Measurements from ENCODE around the gene ARPC4.

GRCh38 chr3:9812870-9813483 lies 20.1 kb downstream of the ARPC4 start:
- TF ChIP-seq, protein P1, sequence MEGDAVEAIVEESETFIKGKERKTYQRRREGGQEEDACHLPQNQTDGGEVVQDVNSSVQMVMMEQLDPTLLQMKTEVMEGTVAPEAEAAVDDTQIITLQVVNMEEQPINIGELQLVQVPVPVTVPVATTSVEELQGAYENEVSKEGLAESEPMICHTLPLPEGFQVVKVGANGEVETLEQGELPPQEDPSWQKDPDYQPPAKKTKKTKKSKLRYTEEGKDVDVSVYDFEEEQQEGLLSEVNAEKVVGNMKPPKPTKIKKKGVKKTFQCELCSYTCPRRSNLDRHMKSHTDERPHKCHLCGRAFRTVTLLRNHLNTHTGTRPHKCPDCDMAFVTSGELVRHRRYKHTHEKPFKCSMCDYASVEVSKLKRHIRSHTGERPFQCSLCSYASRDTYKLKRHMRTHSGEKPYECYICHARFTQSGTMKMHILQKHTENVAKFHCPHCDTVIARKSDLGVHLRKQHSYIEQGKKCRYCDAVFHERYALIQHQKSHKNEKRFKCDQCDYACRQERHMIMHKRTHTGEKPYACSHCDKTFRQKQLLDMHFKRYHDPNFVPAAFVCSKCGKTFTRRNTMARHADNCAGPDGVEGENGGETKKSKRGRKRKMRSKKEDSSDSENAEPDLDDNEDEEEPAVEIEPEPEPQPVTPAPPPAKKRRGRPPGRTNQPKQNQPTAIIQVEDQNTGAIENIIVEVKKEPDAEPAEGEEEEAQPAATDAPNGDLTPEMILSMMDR (IDR thresholded peaks at IDR 0.05; ENCODE audit: low read depth, low read length) = no peak
- no peak for TF ChIP-seq POLR2A (IDR thresholded peaks at IDR 0.05; ENCODE audit: extremely low read depth, insufficient read length)
